Measurements from ENCODE around the gene MLEC. TPM values are rescaled to one million over a fixed set of nuclear protein-coding genes. Genes with fewer than 3 reads are reported as not detected.

The MLEC gene
- total and polyA plus RNA-seq, 9 of the 15 experiments (the other 6 are each of a cell fraction or from before 2014, with no cell fraction given), result 18.5 to 108 (median 57.8) TPM

DNA sequence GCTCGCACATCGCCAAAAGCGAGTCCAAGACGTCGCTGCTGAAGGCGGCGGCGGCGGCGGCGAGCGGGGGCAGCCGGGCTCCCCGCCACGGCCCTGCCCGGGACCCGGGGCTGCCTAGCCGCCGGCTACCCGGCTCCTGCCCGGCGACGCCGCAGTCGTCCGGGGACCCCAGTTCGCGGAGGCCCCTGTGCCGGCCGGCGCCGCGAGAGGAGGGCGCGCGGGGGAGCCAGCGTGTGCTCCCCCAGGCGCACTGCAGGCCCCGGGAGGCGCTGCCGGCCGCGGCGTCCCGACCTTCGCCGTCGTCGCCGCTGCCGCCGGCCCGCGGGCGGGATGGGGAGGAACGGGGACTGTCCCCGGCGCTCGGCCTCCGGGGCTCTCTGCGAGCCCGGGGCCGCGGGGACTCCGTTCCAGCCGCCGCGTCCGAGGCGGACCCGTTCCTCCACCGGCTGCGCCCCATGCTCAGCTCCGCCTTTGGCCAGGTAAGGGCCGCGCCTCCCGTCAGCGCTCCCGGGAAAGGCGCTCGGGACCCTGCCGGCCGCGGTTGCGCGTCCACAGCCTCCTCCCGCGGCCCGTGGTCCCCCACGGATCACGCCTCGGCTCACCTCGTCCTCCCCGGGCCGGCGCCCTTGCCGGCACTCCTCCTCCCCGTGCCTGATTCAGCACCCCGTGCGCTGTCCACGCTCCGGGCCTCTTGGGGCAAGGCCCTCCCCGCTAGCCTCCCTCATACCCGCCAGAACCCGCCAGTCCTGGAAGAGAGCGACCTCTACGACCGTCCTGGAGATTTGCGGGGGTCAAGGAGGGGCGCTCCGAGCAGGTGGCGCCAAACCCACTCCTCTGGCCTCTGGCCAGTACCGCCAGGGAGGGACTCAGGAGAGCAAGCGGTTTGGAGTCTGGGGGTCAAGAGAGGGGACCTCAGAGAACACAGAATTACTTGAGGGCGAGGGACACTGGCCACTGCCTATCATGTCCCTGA, 45.8 kb upstream of the MLEC start (continued):
- TF ChIP-seq, protein P1, sequence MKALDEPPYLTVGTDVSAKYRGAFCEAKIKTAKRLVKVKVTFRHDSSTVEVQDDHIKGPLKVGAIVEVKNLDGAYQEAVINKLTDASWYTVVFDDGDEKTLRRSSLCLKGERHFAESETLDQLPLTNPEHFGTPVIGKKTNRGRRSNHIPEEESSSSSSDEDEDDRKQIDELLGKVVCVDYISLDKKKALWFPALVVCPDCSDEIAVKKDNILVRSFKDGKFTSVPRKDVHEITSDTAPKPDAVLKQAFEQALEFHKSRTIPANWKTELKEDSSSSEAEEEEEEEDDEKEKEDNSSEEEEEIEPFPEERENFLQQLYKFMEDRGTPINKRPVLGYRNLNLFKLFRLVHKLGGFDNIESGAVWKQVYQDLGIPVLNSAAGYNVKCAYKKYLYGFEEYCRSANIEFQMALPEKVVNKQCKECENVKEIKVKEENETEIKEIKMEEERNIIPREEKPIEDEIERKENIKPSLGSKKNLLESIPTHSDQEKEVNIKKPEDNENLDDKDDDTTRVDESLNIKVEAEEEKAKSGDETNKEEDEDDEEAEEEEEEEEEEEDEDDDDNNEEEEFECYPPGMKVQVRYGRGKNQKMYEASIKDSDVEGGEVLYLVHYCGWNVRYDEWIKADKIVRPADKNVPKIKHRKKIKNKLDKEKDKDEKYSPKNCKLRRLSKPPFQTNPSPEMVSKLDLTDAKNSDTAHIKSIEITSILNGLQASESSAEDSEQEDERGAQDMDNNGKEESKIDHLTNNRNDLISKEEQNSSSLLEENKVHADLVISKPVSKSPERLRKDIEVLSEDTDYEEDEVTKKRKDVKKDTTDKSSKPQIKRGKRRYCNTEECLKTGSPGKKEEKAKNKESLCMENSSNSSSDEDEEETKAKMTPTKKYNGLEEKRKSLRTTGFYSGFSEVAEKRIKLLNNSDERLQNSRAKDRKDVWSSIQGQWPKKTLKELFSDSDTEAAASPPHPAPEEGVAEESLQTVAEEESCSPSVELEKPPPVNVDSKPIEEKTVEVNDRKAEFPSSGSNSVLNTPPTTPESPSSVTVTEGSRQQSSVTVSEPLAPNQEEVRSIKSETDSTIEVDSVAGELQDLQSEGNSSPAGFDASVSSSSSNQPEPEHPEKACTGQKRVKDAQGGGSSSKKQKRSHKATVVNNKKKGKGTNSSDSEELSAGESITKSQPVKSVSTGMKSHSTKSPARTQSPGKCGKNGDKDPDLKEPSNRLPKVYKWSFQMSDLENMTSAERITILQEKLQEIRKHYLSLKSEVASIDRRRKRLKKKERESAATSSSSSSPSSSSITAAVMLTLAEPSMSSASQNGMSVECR (CRISPR knock-in tag; IDR thresholded peaks at IDR 0.05), result peak; percentile 90
- TF ChIP-seq RBFOX2 (IDR thresholded peaks at IDR 0.05; ENCODE audit: low read depth, low read length) (0 out of 2 replicates have a peak, but pooled peaks have one; percentile 12), GTF2A2 (tag; IDR thresholded peaks at IDR 0.05) (no peak), LARP7 (IDR thresholded peaks at IDR 0.05) (no peak), CREBBP (IDR thresholded peaks at IDR 0.05; ENCODE audit: low read depth, low read length) (no peak), ATF7 (IDR thresholded peaks at IDR 0.05) (no peak), SREBF1 (IDR thresholded peaks at IDR 0.05; ENCODE audit: borderline replicate concordance, low read depth, low read length) (no peak), ERF (CRISPR knock-in tag; IDR thresholded peaks at IDR 0.05) (no peak), FOXJ2 (tag; IDR thresholded peaks at IDR 0.05) (no peak), RBM34 (IDR thresholded peaks at IDR 0.05; ENCODE audit: borderline replicate concordance, insufficient read depth, low read length) (no peak), YBX1 (IDR thresholded peaks at IDR 0.05) (no peak), TCF3 (CRISPR knock-in tag; IDR thresholded peaks at IDR 0.05) (0 out of 2 replicates have a peak, but pooled peaks have one; percentile 9), SAFB2 (IDR thresholded peaks at IDR 0.05; ENCODE audit: borderline replicate concordance, low read depth, low read length, severe bottlenecking) (no peak), CAMTA2 (CRISPR knock-in tag; conservative IDR thresholded peaks at IDR 0.05) (no peak), ZKSCAN1 (IDR thresholded peaks at IDR 0.05; ENCODE audit: low read depth, low read length) (no peak)
- TF ChIP-seq, protein P2, sequence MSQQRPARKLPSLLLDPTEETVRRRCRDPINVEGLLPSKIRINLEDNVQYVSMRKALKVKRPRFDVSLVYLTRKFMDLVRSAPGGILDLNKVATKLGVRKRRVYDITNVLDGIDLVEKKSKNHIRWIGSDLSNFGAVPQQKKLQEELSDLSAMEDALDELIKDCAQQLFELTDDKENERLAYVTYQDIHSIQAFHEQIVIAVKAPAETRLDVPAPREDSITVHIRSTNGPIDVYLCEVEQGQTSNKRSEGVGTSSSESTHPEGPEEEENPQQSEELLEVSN (IDR thresholded peaks at IDR 0.05; ENCODE audit: borderline replicate concordance in 1 of 2, extremely low read depth in 1 of 2, insufficient read depth in 1 of 2, insufficient read length in 1 of 2, low read depth in 1 of 2, low read length in 1 of 2, poor library complexity in 1 of 2, severe bottlenecking in 1 of 2), result peak in 1 of 2 experiments; percentile 6
- TF ChIP-seq, protein P3, sequence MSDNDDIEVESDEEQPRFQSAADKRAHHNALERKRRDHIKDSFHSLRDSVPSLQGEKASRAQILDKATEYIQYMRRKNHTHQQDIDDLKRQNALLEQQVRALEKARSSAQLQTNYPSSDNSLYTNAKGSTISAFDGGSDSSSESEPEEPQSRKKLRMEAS (CRISPR knock-in tag; IDR thresholded peaks at IDR 0.05), result peak; percentile 67
- TF ChIP-seq, protein P4, sequence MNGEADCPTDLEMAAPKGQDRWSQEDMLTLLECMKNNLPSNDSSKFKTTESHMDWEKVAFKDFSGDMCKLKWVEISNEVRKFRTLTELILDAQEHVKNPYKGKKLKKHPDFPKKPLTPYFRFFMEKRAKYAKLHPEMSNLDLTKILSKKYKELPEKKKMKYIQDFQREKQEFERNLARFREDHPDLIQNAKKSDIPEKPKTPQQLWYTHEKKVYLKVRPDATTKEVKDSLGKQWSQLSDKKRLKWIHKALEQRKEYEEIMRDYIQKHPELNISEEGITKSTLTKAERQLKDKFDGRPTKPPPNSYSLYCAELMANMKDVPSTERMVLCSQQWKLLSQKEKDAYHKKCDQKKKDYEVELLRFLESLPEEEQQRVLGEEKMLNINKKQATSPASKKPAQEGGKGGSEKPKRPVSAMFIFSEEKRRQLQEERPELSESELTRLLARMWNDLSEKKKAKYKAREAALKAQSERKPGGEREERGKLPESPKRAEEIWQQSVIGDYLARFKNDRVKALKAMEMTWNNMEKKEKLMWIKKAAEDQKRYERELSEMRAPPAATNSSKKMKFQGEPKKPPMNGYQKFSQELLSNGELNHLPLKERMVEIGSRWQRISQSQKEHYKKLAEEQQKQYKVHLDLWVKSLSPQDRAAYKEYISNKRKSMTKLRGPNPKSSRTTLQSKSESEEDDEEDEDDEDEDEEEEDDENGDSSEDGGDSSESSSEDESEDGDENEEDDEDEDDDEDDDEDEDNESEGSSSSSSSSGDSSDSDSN (IDR thresholded peaks at IDR 0.05; ENCODE audit: borderline replicate concordance in 1 of 2, low read depth in 2 of 2, low read length in 2 of 2), result peak in 1 of 2 experiments; percentile 92; a peak in 3 of 4 replicates
